WTC11 (cell line): Measurements from ENCODE around the gene AOX1.

Experiments used
- ATF2 ChIP-seq: sonication (generic); formaldehyde crosslinking; IDR thresholded peaks from 2 replicates; pipeline ENCODE4 v1.8.1; 2022; ENCODE audit warnings: low read depth, missing genetic modification reagents, borderline replicate concordance
- CTCF ChIP-seq: fragments of 200-600 bp; IDR thresholded peaks from 2 replicates; pipeline ENCODE4 v1.8.0; 2022; ENCODE audit warnings: antibody characterized with exemption
- ETV6 ChIP-seq: sonication (generic); formaldehyde crosslinking; IDR thresholded peaks from 2 replicates; pipeline ENCODE4 v1.8.1; 2022; ENCODE audit warnings: mild to moderate bottlenecking, missing genetic modification reagents
- FOXJ3 ChIP-seq: sonication (generic); formaldehyde crosslinking; IDR thresholded peaks from 2 replicates; pipeline ENCODE4 v1.9.0; 2021; ENCODE audit warnings: missing genetic modification reagents, mild to moderate bottlenecking, borderline replicate concordance
- MAX ChIP-seq: sonication (generic); formaldehyde crosslinking; IDR thresholded peaks from 2 replicates; pipeline ENCODE4 v1.8.0; 2022; ENCODE audit warnings: mild to moderate bottlenecking, missing genetic modification reagents
- NFYB ChIP-seq: sonication (generic); formaldehyde crosslinking; conservative IDR thresholded peaks from 2 replicates; pipeline ENCODE4 v1.8.0; 2022; ENCODE audit warnings: low read depth, missing genetic modification reagents
- NR2C2 ChIP-seq: sonication (generic); formaldehyde crosslinking; IDR thresholded peaks from 2 replicates; pipeline ENCODE4 v1.8.0; 2022; ENCODE audit warnings: mild to moderate bottlenecking, missing genetic modification reagents
- PRDM15 ChIP-seq: sonication (generic); formaldehyde crosslinking; IDR thresholded peaks from 2 replicates; pipeline ENCODE4 v1.8.0; 2022; ENCODE audit warnings: missing genetic modification reagents
- SMAD3 ChIP-seq: sonication (generic); formaldehyde crosslinking; IDR thresholded peaks from 2 replicates; pipeline ENCODE4 v1.8.0; 2022; ENCODE audit warnings: missing genetic modification reagents, mild to moderate bottlenecking, borderline replicate concordance
- SP1 ChIP-seq: sonication (generic); formaldehyde crosslinking; conservative IDR thresholded peaks from 2 replicates; pipeline ENCODE4 v1.8.1; 2022; ENCODE audit warnings: missing genetic modification reagents
- TCF7 ChIP-seq: sonication (generic); formaldehyde crosslinking; IDR thresholded peaks from 2 replicates; pipeline ENCODE4 v1.8.0; 2022; ENCODE audit warnings: mild to moderate bottlenecking, low read depth, missing genetic modification reagents, moderate library complexity

GRCh38 chr2:200596774-200597570, 11.2 kb downstream of the AOX1 start:
- TF ChIP-seq MAX (CRISPR knock-in tag) (no peak), ETV6 (CRISPR knock-in tag) (no peak), NR2C2 (CRISPR knock-in tag) (no peak), SMAD3 (CRISPR knock-in tag) (no peak), TCF7 (CRISPR knock-in tag) (no peak), SP1 (CRISPR knock-in tag) (no peak), PRDM15 (no peak), NFYB (CRISPR knock-in tag) (no peak), FOXJ3 (no peak), ATF2 (CRISPR knock-in tag) (no peak), CTCF (no peak)
